ENCODE data around the gene ANGPTL3.
"Not testable (repeated sequence)": the region's sequence is repeated elsewhere in the genome, so short reads cannot be mapped to it uniquely, and the experiment has no call there.

The ANGPTL3 gene

GRCh38 chr1:62597281-62597680, at the start of gene ANGPTL3:
TSS of gene ANGPTL3 (plus strand) at chr1:62597520. CDS start at chr1:62597567, 47 bp downstream.
- DNase-seq (ENCODE audit: low read depth) = no peak
- no peak within 1 kb of the TSS for H3K4me3 ChIP-seq (ENCODE audit: low read depth, low read length)

GRCh38 chr1:62561306-62561705, 36.0 kb upstream of the ANGPTL3 start:
- no peak overlapping the region for H3K4me3 ChIP-seq (ENCODE audit: low read depth, low read length)
- no peak for DNase-seq (ENCODE audit: low read depth)

- not testable (repeated sequence) for H3K4me3 ChIP-seq (ENCODE audit: low read depth, low read length); DNase-seq (ENCODE audit: low read depth)
These were observed 30.1 kb upstream of the ANGPTL3 start for GRCh38 chr1:62567182-62567581.

GRCh38 chr1:62567926-62568325, 29.4 kb upstream of the ANGPTL3 start:
- not testable (repeated sequence) for H3K4me3 ChIP-seq (ENCODE audit: low read depth, low read length); DNase-seq (ENCODE audit: low read depth)

GRCh38 chr1:62571517-62571916, 25.8 kb upstream of the ANGPTL3 start:
- not testable (repeated sequence) for H3K4me3 ChIP-seq (ENCODE audit: low read depth, low read length); DNase-seq (ENCODE audit: low read depth)

GRCh38 chr1:62572476-62572875, 24.8 kb upstream of the ANGPTL3 start:
- no peak for DNase-seq (ENCODE audit: low read depth)
- no peak overlapping the region for H3K4me3 ChIP-seq (ENCODE audit: low read depth, low read length)

GRCh38 chr1:62573675-62574074, 23.6 kb upstream of the ANGPTL3 start:
- DNase-seq (ENCODE audit: low read depth) = no peak
- no peak overlapping the region for H3K4me3 ChIP-seq (ENCODE audit: low read depth, low read length)

GRCh38 chr1:62585469-62586155, 11.7 kb upstream of the ANGPTL3 start:
- no peak for DNase-seq (ENCODE audit: low read depth)

GRCh38 chr1:62588000-62588399, 9.3 kb upstream of the ANGPTL3 start:
- no peak for DNase-seq (ENCODE audit: low read depth)
- H3K4me3 ChIP-seq (ENCODE audit: low read depth, low read length) = no peak overlapping the region

More at GRCh38 chr1:62585469-62586155, 11.7 kb upstream of the ANGPTL3 start:
- no peak overlapping the region for H3K4me3 ChIP-seq (ENCODE audit: low read depth, low read length)

- H3K4me3 ChIP-seq (ENCODE audit: low read depth, low read length) = no peak overlapping the region
- DNase-seq (ENCODE audit: low read depth) = no peak
These were observed 8.0 kb upstream of the ANGPTL3 start for GRCh38 chr1:62589321-62589720.

GRCh38 chr1:62590255-62590969, 6.9 kb upstream of the ANGPTL3 start:
- H3K4me3 ChIP-seq (ENCODE audit: low read depth, low read length) = no peak overlapping the region
- DNase-seq (ENCODE audit: low read depth) = no peak

GRCh38 chr1:62590970-62591368, 6.4 kb upstream of the ANGPTL3 start:
- DNase-seq (ENCODE audit: low read depth) = no peak
- no peak overlapping the region for H3K4me3 ChIP-seq (ENCODE audit: low read depth, low read length)

GRCh38 chr1:62593825-62594394, 3.4 kb upstream of the ANGPTL3 start:
- DNase-seq (ENCODE audit: low read depth) = no peak
- H3K4me3 ChIP-seq (ENCODE audit: low read depth, low read length) = no peak overlapping the region

- no peak overlapping the region for H3K4me3 ChIP-seq (ENCODE audit: low read depth, low read length)
- no peak for DNase-seq (ENCODE audit: low read depth)
These were observed 1.7 kb upstream of the ANGPTL3 start for GRCh38 chr1:62595647-62596046.

- no peak overlapping the region for H3K4me3 ChIP-seq (ENCODE audit: low read depth, low read length)
- no peak for DNase-seq (ENCODE audit: low read depth)
These were observed 1.7 kb downstream of the ANGPTL3 start for GRCh38 chr1:62599044-62599443.

- DNase-seq (ENCODE audit: low read depth) = no peak
- H3K4me3 ChIP-seq (ENCODE audit: low read depth, low read length) = no peak overlapping the region
These were observed 4.1 kb downstream of the ANGPTL3 start for GRCh38 chr1:62601457-62601856.

GRCh38 chr1:62608905-62609304, 11.6 kb downstream of the ANGPTL3 start:
- no peak overlapping the region for H3K4me3 ChIP-seq (ENCODE audit: low read depth, low read length)
- DNase-seq (ENCODE audit: low read depth) = no peak

GRCh38 chr1:62610588-62610987, 13.3 kb downstream of the ANGPTL3 start:
- not testable (repeated sequence) for H3K4me3 ChIP-seq (ENCODE audit: low read depth, low read length); DNase-seq (ENCODE audit: low read depth)

GRCh38 chr1:62612770-62613169, 15.4 kb downstream of the ANGPTL3 start:
- no peak for DNase-seq (ENCODE audit: low read depth)
- no peak overlapping the region for H3K4me3 ChIP-seq (ENCODE audit: low read depth, low read length)

GRCh38 chr1:62613325-62613727, 16.0 kb downstream of the ANGPTL3 start:
- no peak for DNase-seq (ENCODE audit: low read depth)
- no peak overlapping the region for H3K4me3 ChIP-seq (ENCODE audit: low read depth, low read length)

GRCh38 chr1:62613890-62614289, 16.6 kb downstream of the ANGPTL3 start:
- no peak for DNase-seq (ENCODE audit: low read depth)
- H3K4me3 ChIP-seq (ENCODE audit: low read depth, low read length) = no peak overlapping the region

All from skeletal muscle cell (primary cell).